Neutrophil (primary cell): ENCODE measurements around the gene DIS3L2.
"Not testable (repeated sequence)": the region's sequence is repeated elsewhere in the genome, so short reads cannot be mapped to it uniquely, and the experiment has no call there.

ENCODE experiments used
- H3K27ac ChIP-seq: fragments of 200-600 bp; sonication (generic); 2 replicates; pipeline ENCODE4 v1.5.1; 2016; ENCODE audit warnings: mild to moderate bottlenecking, moderate library complexity
- H3K27me3 ChIP-seq: fragments of 200-600 bp; sonication (generic); 2 replicates; pipeline ENCODE4 v1.6.0; 2016; ENCODE audit warnings: mild to moderate bottlenecking
- H3K36me3 ChIP-seq: fragments of 200-600 bp; sonication (generic); 2 replicates; pipeline ENCODE4 v1.5.1; 2017
- H3K4me1 ChIP-seq, 2 experiments: fragments of 200-600 bp in 1 of 2; sonication (generic) in 1 of 2; 1 replicate in 1 of 2; 2 replicates in 1 of 2; pipeline versions ENCODE4 v1.5.1 to v1.6.1; 2013 to 2016; ENCODE audit warnings: low read depth in 1 of 2, low read length in 1 of 2, mild to moderate bottlenecking in 1 of 2, moderate library complexity in 1 of 2; ENCODE audit not compliant: control insufficient read depth in 1 of 2, insufficient read depth in 1 of 2
- H3K4me3 ChIP-seq, 2 experiments: fragments of 200-600 bp in 1 of 2; sonication (generic) in 1 of 2; 1 replicate in 1 of 2; 2 replicates in 1 of 2; pipeline ENCODE4 v1.5.1; 2013 to 2016; ENCODE audit warnings: low read depth in 1 of 2, low read length in 1 of 2, mild to moderate bottlenecking in 1 of 2, moderate library complexity in 1 of 2
- H3K9me3 ChIP-seq: fragments of 200-600 bp; sonication (generic); 2 replicates; pipeline ENCODE4 v1.5.1; 2016
- TF ChIP-seq, protein P1 (sequence below): fragments of 200-600 bp; sonication (generic); IDR thresholded peaks from 2 replicates; pipeline ENCODE4 v1.5.1; 2016; ENCODE audit warnings: antibody characterized with exemption

The DIS3L2 gene

GRCh38 chr2:231939022-231939421 lies 22.5 kb upstream of the DIS3L2 start:
- no peaks in the 10 kb centered on the region for H3K4me1 ChIP-seq
- TF ChIP-seq, protein P1, sequence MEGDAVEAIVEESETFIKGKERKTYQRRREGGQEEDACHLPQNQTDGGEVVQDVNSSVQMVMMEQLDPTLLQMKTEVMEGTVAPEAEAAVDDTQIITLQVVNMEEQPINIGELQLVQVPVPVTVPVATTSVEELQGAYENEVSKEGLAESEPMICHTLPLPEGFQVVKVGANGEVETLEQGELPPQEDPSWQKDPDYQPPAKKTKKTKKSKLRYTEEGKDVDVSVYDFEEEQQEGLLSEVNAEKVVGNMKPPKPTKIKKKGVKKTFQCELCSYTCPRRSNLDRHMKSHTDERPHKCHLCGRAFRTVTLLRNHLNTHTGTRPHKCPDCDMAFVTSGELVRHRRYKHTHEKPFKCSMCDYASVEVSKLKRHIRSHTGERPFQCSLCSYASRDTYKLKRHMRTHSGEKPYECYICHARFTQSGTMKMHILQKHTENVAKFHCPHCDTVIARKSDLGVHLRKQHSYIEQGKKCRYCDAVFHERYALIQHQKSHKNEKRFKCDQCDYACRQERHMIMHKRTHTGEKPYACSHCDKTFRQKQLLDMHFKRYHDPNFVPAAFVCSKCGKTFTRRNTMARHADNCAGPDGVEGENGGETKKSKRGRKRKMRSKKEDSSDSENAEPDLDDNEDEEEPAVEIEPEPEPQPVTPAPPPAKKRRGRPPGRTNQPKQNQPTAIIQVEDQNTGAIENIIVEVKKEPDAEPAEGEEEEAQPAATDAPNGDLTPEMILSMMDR: no peak
- no peaks in the 10 kb centered on the region for H3K36me3 ChIP-seq
- H3K4me3 ChIP-seq: no peak overlapping the region
- no peak overlapping the region for H3K27ac ChIP-seq
- no peaks in the 10 kb centered on the region for H3K27me3 ChIP-seq
- H3K9me3 ChIP-seq: no peaks in the 10 kb centered on the region

DNA sequence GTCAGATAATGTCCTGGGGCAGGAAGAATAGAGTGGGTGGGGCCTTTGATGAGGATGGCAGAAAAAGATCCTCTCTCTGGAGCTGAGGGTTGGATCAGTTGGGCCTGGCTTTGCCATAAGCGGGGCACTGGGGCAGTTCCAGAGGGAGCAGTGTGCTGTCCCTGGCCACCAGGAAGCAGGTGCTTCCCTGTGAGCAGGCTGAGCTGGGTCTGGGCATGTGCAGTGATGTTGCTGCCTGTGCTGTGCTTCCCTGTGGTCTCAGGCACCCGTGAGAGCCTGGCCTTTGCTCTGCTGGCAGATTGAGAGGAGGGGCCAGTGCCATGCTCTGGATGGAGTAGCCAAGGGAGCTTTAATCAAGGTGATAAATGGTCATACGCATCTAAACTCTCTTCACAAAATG lies 20.7 kb upstream of the DIS3L2 start:
- H3K27ac ChIP-seq: no peak overlapping the region
- no peaks in the 10 kb centered on the region for H3K27me3 ChIP-seq
- TF ChIP-seq, protein P1: no peak
- no peaks in the 10 kb centered on the region for H3K9me3 ChIP-seq
- no peak overlapping the region for H3K4me3 ChIP-seq
- H3K36me3 ChIP-seq: no peaks in the 10 kb centered on the region
- H3K4me1 ChIP-seq: no peaks in the 10 kb centered on the region

- H3K4me1 ChIP-seq: no peaks in the 10 kb centered on the region
- no peaks in the 10 kb centered on the region for H3K36me3 ChIP-seq
- H3K27me3 ChIP-seq: no peaks in the 10 kb centered on the region
- no peak overlapping the region for H3K27ac ChIP-seq
- H3K4me3 ChIP-seq: no peak overlapping the region
- H3K9me3 ChIP-seq: no peaks in the 10 kb centered on the region
- TF ChIP-seq, protein P1: no peak
Observed at GRCh38 chr2:231941673-231942072, 19.8 kb upstream of the DIS3L2 start.

- Histone ChIP-seq H3K27ac (no peak overlapping the region), H3K27me3 (no peaks in the 10 kb centered on the region), H3K36me3 (no peaks in the 10 kb centered on the region), H3K9me3 (no peaks in the 10 kb centered on the region), H3K4me3 (no peak overlapping the region), H3K4me1 (no peaks in the 10 kb centered on the region)
- TF ChIP-seq, protein P1: no peak
Observed at GRCh38 chr2:231942180-231942579, 19.3 kb upstream of the DIS3L2 start.

DNA sequence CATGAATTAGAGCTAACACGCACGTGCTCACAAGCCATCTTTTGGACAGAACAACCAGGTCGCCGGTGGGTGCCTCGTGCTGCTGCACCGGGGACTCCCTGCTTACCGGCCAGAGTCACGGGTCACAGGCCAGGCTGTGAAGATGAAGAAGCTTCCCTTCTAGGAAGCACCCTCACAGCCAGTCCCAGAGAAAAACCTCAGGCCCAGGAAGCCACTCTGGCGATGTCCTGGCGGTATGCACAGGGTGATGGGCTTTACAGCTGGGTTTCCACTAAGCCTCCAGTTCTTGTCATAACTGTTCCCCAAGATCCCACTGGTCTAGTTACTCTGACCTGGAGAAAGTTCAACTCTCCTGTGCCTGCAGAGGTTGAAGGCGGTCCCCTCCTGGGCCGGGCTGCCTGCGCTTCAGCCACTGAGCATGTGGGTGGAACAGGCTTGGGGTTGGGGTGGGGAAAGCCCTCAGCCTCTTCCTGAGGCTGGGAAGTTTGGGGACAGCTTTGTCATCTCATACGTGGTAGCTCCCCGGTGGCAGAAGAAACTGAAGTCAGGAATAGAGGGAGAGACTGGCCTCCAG lies 15.2 kb upstream of the DIS3L2 start:
- H3K9me3 ChIP-seq: no peaks in the 10 kb centered on the region
- H3K27ac ChIP-seq: no peak overlapping the region
- no peaks in the 10 kb centered on the region for H3K36me3 ChIP-seq
- H3K4me3 ChIP-seq: no peak overlapping the region
- peaks cover 14% of the 10 kb centered on the region for H3K27me3 ChIP-seq
- TF ChIP-seq, protein P1: no peak
- no peaks in the 10 kb centered on the region for H3K4me1 ChIP-seq

DNA sequence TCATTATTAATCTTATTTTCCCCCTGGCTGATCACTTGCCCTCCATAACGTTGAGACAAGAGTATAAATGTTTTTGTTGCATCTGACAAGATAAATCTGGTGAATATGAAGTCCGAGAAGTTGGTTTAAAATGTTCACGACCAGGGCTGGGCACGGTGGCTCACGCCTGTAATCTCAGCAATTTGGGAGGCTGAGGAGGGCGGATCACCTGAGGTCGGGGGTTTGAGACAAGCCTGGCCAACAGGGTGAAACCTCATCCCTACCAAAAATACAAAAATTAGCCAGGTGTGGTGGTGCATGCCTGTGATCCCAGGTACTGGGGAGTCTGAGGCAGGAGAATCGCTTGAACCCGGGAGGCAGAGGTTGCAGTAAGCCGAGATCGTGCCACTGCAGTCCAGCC lies 14.4 kb upstream of the DIS3L2 start:
- peaks cover 22% of the 10 kb centered on the region for H3K27me3 ChIP-seq
- H3K9me3 ChIP-seq, H3K4me1 ChIP-seq, H3K36me3 ChIP-seq, H3K4me3 ChIP-seq, H3K27ac ChIP-seq: not testable (repeated sequence)
